HL-60 (cell line): ENCODE measurements around the gene MEX3C.

Source experiments
- GABPA ChIP-seq: IDR thresholded peaks from 2 replicates; pipeline ENCODE4 v1.6.1; 2012; ENCODE audit warnings: low read depth
- POLR2AphosphoS5 ChIP-seq: IDR thresholded peaks from 2 replicates; pipeline ENCODE4 v1.6.1; 2012; ENCODE audit warnings: low read depth
- REST ChIP-seq: IDR thresholded peaks from 2 replicates; pipeline ENCODE4 v1.6.1; 2012; ENCODE audit warnings: low read depth; ENCODE audit not compliant: insufficient replicate concordance
- TF ChIP-seq, protein P1 (sequence below): IDR thresholded peaks from one replicate; pipeline ENCODE4 v1.5.1; 2011; ENCODE audit warnings: low read length, control low read depth, inconsistent platforms; ENCODE audit not compliant: insufficient read depth

GRCh38 chr18:51149670-51150069 lies 47.8 kb downstream of the MEX3C start:
- TF ChIP-seq, protein P1, sequence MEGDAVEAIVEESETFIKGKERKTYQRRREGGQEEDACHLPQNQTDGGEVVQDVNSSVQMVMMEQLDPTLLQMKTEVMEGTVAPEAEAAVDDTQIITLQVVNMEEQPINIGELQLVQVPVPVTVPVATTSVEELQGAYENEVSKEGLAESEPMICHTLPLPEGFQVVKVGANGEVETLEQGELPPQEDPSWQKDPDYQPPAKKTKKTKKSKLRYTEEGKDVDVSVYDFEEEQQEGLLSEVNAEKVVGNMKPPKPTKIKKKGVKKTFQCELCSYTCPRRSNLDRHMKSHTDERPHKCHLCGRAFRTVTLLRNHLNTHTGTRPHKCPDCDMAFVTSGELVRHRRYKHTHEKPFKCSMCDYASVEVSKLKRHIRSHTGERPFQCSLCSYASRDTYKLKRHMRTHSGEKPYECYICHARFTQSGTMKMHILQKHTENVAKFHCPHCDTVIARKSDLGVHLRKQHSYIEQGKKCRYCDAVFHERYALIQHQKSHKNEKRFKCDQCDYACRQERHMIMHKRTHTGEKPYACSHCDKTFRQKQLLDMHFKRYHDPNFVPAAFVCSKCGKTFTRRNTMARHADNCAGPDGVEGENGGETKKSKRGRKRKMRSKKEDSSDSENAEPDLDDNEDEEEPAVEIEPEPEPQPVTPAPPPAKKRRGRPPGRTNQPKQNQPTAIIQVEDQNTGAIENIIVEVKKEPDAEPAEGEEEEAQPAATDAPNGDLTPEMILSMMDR, result no peak
- TF ChIP-seq POLR2AphosphoS5 (no peak), REST (no peak), GABPA (no peak)
